H1 (cell line): Measurements from ENCODE around the gene MORC4. TPM values are rescaled to one million over a fixed set of nuclear protein-coding genes. Genes with fewer than 3 reads are reported as not detected.

Experiments
- CTCF ChIA-PET: fragments of 300-600 bp; sonication (Branson Sonifier 250); formaldehyde crosslinking; loops from one replicate; lab custom pipeline; 2021; ENCODE audit not compliant: partially characterized antibody; lab: Charles Lee
- POLR2A ChIA-PET: fragments of 300-600 bp; sonication (Branson Sonifier 250); formaldehyde crosslinking; loops from one replicate; lab custom pipeline; 2021; ENCODE audit warnings: inconsistent platforms; ENCODE audit not compliant: partially characterized antibody; lab: Charles Lee
- DNase-seq, 2 experiments: peaks; one replicate each; pipeline versions ENCODE4 v3.0.0 to v3.0.0-alpha.2; 2010 to 2022; ENCODE audit warnings: low spot score in 2 of 2, low read depth in 1 of 2, mixed read lengths in 1 of 2
- FAIRE-seq: peaks from 2 replicates; lab custom pipeline; 2011; peaks lifted over from hg19 to GRCh38; lab: Jason Lieb, UNC
- H2AFZ ChIP-seq: 2 replicates; pipeline ENCODE4 v1.8.1; 2012; ENCODE audit warnings: low read length, inconsistent platforms
- H2AK5ac ChIP-seq: 2 replicates; pipeline ENCODE4 v1.6.1; 2013; ENCODE audit warnings: low read depth, low read length
- H2BK120ac ChIP-seq: replicated peaks from 2 replicates; pipeline ENCODE3; 2013; ENCODE audit warnings: low read depth, low read length, inconsistent platforms
- H2BK12ac ChIP-seq: 2 replicates; pipeline ENCODE4 v1.6.1; 2013; ENCODE audit warnings: low read depth, low read length
- H2BK15ac ChIP-seq: 2 replicates; pipeline ENCODE4 v1.6.1; 2013; ENCODE audit warnings: low read length
- H2BK20ac ChIP-seq: 2 replicates; pipeline ENCODE4 v1.6.1; 2013; ENCODE audit warnings: low read length
- H2BK5ac ChIP-seq: 2 replicates; pipeline ENCODE4 v1.6.1; 2013; ENCODE audit warnings: low read depth, low read length
- H3K14ac ChIP-seq: 2 replicates; pipeline ENCODE4 v1.6.1; 2013; ENCODE audit warnings: inconsistent platforms; ENCODE audit not compliant: insufficient read length
- H3K18ac ChIP-seq: 2 replicates; pipeline ENCODE4 v1.6.1; 2013; ENCODE audit warnings: low read length; ENCODE audit errors: extremely low read depth
- H3K23ac ChIP-seq: 2 replicates; pipeline ENCODE4 v1.6.1; 2013; ENCODE audit warnings: inconsistent platforms; ENCODE audit not compliant: insufficient read length
- H3K23me2 ChIP-seq: 2 replicates; pipeline ENCODE4 v1.6.1; 2013; ENCODE audit warnings: low read depth, low read length
- H3K27ac ChIP-seq: 2 replicates; pipeline ENCODE4 v1.6.1; 2011; ENCODE audit warnings: low read depth, low read length, inconsistent platforms
- H3K27me3 ChIP-seq, 4 experiments: replicated peaks in 1 of 4; 1 replicate in 1 of 4; 2 replicates in 3 of 4; pipeline versions ENCODE4 v1.6.1 to v1.8.1; 2011 to 2013; ENCODE audit warnings: low read length in 3 of 4, mild to moderate bottlenecking in 3 of 4, inconsistent platforms in 2 of 4, mixed read lengths in 2 of 4, moderate library complexity in 1 of 4; ENCODE audit not compliant: control insufficient read depth in 3 of 4, insufficient read depth in 3 of 4; ENCODE audit errors: extremely low read depth in 1 of 4
- H3K36me3 ChIP-seq, 4 experiments: 2 replicates each; pipeline versions ENCODE4 v1.6.1 to v1.8.1; 2011 to 2013; ENCODE audit warnings: mild to moderate bottlenecking in 4 of 4, low read length in 3 of 4, moderate library complexity in 2 of 4, control low read depth in 1 of 4, inconsistent platforms in 1 of 4; ENCODE audit not compliant: insufficient read depth in 4 of 4, control insufficient read depth in 2 of 4
- H3K4ac ChIP-seq: replicated peaks from 2 replicates; pipeline ENCODE3; 2013; ENCODE audit warnings: low read length, low read depth, mixed read lengths, inconsistent platforms; ENCODE audit not compliant: insufficient read length
- H3K4me1 ChIP-seq, 4 experiments: replicated peaks in 1 of 4; 1 replicate in 1 of 4; 2 replicates in 3 of 4; pipeline versions ENCODE4 v1.6.1 to v1.8.1; 2011 to 2013; ENCODE audit warnings: low read length in 3 of 4, inconsistent platforms in 2 of 4, mixed read lengths in 1 of 4; ENCODE audit not compliant: insufficient read depth in 4 of 4, control insufficient read depth in 3 of 4
- H3K4me2 ChIP-seq, 2 experiments: 2 replicates each; pipeline versions ENCODE4 v1.6.1 to v1.8.1; 2011 to 2013; ENCODE audit warnings: low read depth in 2 of 2, low read length in 2 of 2, control low read depth in 1 of 2, inconsistent platforms in 1 of 2, mild to moderate bottlenecking in 1 of 2; ENCODE audit not compliant: insufficient read depth in 1 of 2
- H3K4me3 ChIP-seq, 4 experiments: fragments of 200-600, 300-600 bp in 1 of 4; sonication (generic), shearing (Covaris generic), sonication (Bioruptor Twin) in 1 of 4; 2 replicates each; pipeline versions ENCODE4 v1.5.1 to v1.8.1; 2011 to 2016; ENCODE audit warnings: low read length in 4 of 4, low read depth in 3 of 4, control low read depth in 2 of 4, inconsistent platforms in 2 of 4, mild to moderate bottlenecking in 2 of 4, mixed read lengths in 1 of 4, moderate library complexity in 1 of 4; ENCODE audit not compliant: insufficient read depth in 2 of 4; ENCODE audit errors: extremely low read depth in 1 of 4
- H3K56ac ChIP-seq: replicated peaks from 2 replicates; pipeline ENCODE3; 2013; ENCODE audit warnings: low read depth, mild to moderate bottlenecking, mixed read lengths, low read length, inconsistent platforms; ENCODE audit not compliant: insufficient read length
- H3K79me1 ChIP-seq: 2 replicates; pipeline ENCODE4 v1.6.1; 2013; ENCODE audit warnings: low read depth, low read length, control low read depth
- H3K79me2 ChIP-seq, 2 experiments: 2 replicates each; pipeline versions ENCODE4 v1.6.1 to v1.8.1; 2012 to 2013; ENCODE audit warnings: low read length in 2 of 2, mild to moderate bottlenecking in 2 of 2, inconsistent platforms in 1 of 2; ENCODE audit not compliant: insufficient read depth in 2 of 2, control insufficient read depth in 1 of 2
- H3K9ac ChIP-seq, 4 experiments: replicated peaks in 1 of 4; 1 replicate in 1 of 4; 2 replicates in 3 of 4; pipeline versions ENCODE4 v1.6.1 to v1.8.1; 2011 to 2013; ENCODE audit warnings: low read depth in 3 of 4, low read length in 3 of 4, control low read depth in 2 of 4, mild to moderate bottlenecking in 2 of 4, moderate library complexity in 2 of 4, inconsistent platforms in 1 of 4; ENCODE audit errors: extremely low read depth in 1 of 4
- H3K9me3 ChIP-seq, 2 experiments: 2 replicates each; pipeline versions ENCODE4 v1.6.1 to v1.8.1; 2012 to 2013; ENCODE audit warnings: mild to moderate bottlenecking in 2 of 2, moderate library complexity in 2 of 2, control low read depth in 1 of 2, inconsistent platforms in 1 of 2, low read depth in 1 of 2, low read length in 1 of 2, mixed read lengths in 1 of 2; ENCODE audit not compliant: insufficient read depth in 2 of 2
- H4K20me1 ChIP-seq, 2 experiments: replicated peaks in 1 of 2; 2 replicates each; pipeline versions ENCODE3 to v1.8.1; 2011 to 2013; ENCODE audit warnings: inconsistent platforms in 2 of 2, low read length in 2 of 2, mild to moderate bottlenecking in 1 of 2; ENCODE audit not compliant: insufficient read depth in 2 of 2, control insufficient read depth in 1 of 2
- H4K5ac ChIP-seq: 2 replicates; pipeline ENCODE4 v1.6.1; 2013; ENCODE audit warnings: low read length, low read depth, mixed read lengths, inconsistent platforms; ENCODE audit not compliant: insufficient read length
- H4K8ac ChIP-seq: 2 replicates; pipeline ENCODE4 v1.8.0; 2013; ENCODE audit warnings: mild to moderate bottlenecking, moderate library complexity, low read length, inconsistent platforms; ENCODE audit not compliant: insufficient read depth; ENCODE audit errors: extremely low read depth
- H4K91ac ChIP-seq: replicated peaks from 2 replicates; pipeline ENCODE3; 2013; ENCODE audit warnings: low read length, mixed read lengths, inconsistent platforms; ENCODE audit not compliant: insufficient read length
- CBX5 ChIP-seq: fragments of 300-800, 300-1000 bp; sonication (generic); IDR thresholded peaks from 2 replicates; pipeline ENCODE4 v1.7.1; 2016; ENCODE audit warnings: antibody characterized with exemption, low read length, low read depth
- EZH2 ChIP-seq: fragments of 200-600 bp; sonication (generic); IDR thresholded peaks from 2 replicates; pipeline ENCODE4 v1.7.1; 2012; ENCODE audit warnings: low read depth, mild to moderate bottlenecking, moderate library complexity, low read length, inconsistent platforms; ENCODE audit not compliant: severe bottlenecking
- GTF2F1 ChIP-seq: IDR thresholded peaks from 2 replicates; pipeline ENCODE4 v1.6.1; 2012; ENCODE audit warnings: low read depth, low read length, improper control_type of control experiment, borderline replicate concordance
- NRF1 ChIP-seq: IDR thresholded peaks from 2 replicates; pipeline ENCODE4 v1.6.1; 2011; ENCODE audit warnings: mild to moderate bottlenecking, low read depth, low read length, improper control_type of control experiment
- POLR2A ChIP-seq, 2 experiments: IDR thresholded peaks; 1 replicate in 1 of 2; 2 replicates in 1 of 2; pipeline ENCODE4 v1.6.1; 2011; ENCODE audit warnings: low read depth in 2 of 2, low read length in 2 of 2, mild to moderate bottlenecking in 2 of 2; ENCODE audit errors: control extremely low read depth in 1 of 2
- POU5F1 ChIP-seq: IDR thresholded peaks from 2 replicates; pipeline ENCODE4 v1.6.1; 2011; ENCODE audit warnings: low read depth, mild to moderate bottlenecking, low read length, moderate library complexity
- SP1 ChIP-seq: IDR thresholded peaks from 2 replicates; pipeline ENCODE4 v1.6.1; 2011; ENCODE audit warnings: low read depth, low read length
- SP2 ChIP-seq: IDR thresholded peaks from 2 replicates; pipeline ENCODE4 v1.6.1; 2012; ENCODE audit warnings: mild to moderate bottlenecking, low read length, inconsistent platforms
- SUZ12 ChIP-seq: fragments of 200-600 bp; sonication (generic); IDR thresholded peaks from 2 replicates; pipeline ENCODE4 v1.6.1; 2012; ENCODE audit warnings: mild to moderate bottlenecking, inconsistent platforms, low read length, moderate library complexity, mixed read lengths
- TAF7 ChIP-seq: optimal IDR thresholded peaks from 2 replicates; pipeline ENCODE3; 2011; ENCODE audit warnings: low read depth, mild to moderate bottlenecking, inconsistent platforms, low read length, moderate library complexity, borderline replicate concordance
- TBP ChIP-seq: IDR thresholded peaks from 2 replicates; pipeline ENCODE4 v1.6.1; 2011; ENCODE audit warnings: low read depth, low read length, improper control_type of control experiment
- WGBS, 2 experiments: shearing (Covaris generic) in 1 of 2; methylation state at CpG; one replicate each; pipeline versions ENCODE4 v1.1.6 to v1.1.7; 2013 to 2015; ENCODE audit warnings: low lambda C conversion rate in 2 of 2, mixed read lengths in 2 of 2, inconsistent platforms in 1 of 2, low coverage in 1 of 2, missing lambda C conversion rate in 1 of 2; ENCODE audit not compliant: insufficient replicate concordance in 2 of 2, insufficient coverage in 1 of 2, insufficient read length in 1 of 2; ENCODE audit errors: extremely low coverage in 1 of 2, missing lambda C conversion rate in 1 of 2; 5-methylcytosine and 5-hydroxymethylcytosine counted together
- polyA plus RNA-seq, 7 experiments: library from polyadenylated mRNA; depleted of rRNA in 3 of 7; stranded (reverse) in 5 of 7; unstranded in 2 of 7; fragments of >200 nt in 5 of 7; fragments of 200-250 nt in 2 of 7; gene quantifications; 1 replicate in 5 of 7; 2 replicates in 1 of 7; 4 replicates in 1 of 7; pipeline versions ENCODE4 v1.2.1 to v1.2.3, GENCODE V29; 2011 to 2013; ENCODE audit warnings: missing spikeins in 2 of 7, mixed read lengths in 2 of 7
- total RNA-seq: library from RNA; stranded (reverse); fragmentation: NEBNext Ultra II Directional; extraction: Animal tissue kit (Norgen Biotek cat#: 25700); gene quantifications from 2 replicates; pipeline ENCODE4 v1.2.1, GENCODE V29; 2021
- TF ChIP-seq, protein P1 (sequence below): IDR thresholded peaks from 2 replicates; pipeline ENCODE4 v1.6.1; 2012; ENCODE audit warnings: low read length, inconsistent platforms
- TF ChIP-seq, protein P2 (sequence below): IDR thresholded peaks from 2 replicates; pipeline ENCODE4 v1.6.1; 2011; ENCODE audit warnings: low read length, improper control_type of control experiment

Gene MORC4
- total and polyA plus RNA-seq, 2 of the 8 experiments (the other 6 are each of a cell fraction or from before 2014, with no cell fraction given), result 1.4 to 2.5 TPM

DNA sequence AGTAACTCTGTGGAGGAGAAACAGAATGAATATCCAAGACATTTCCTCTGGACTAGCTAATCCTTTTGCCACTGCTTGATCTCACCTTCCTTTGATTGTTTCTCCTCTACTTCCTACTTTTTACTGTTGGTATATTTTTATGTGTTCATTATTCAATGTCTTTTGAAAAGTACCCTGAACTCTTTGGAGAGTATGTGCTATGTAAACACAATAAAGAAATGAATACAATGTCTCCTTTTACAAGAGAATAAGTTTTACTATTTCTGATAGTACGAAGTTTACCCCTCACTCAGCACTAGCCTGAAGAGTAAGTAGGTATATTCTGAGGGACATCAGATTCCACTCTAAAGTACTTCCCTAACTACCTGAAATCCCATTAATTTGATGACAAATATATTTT is 59.9 kb downstream of the MORC4 start:
- H3K9ac ChIP-seq, result no peak overlapping the region
- H4K20me1 ChIP-seq, result no peaks in the 10 kb centered on the region
- ChIA-PET POLR2A (no interaction called here), CTCF (no interaction called here)
- H2BK15ac ChIP-seq, result no peak overlapping the region
- H3K9me3 ChIP-seq, result no peaks in the 10 kb centered on the region
- H2AK5ac ChIP-seq, result no peak overlapping the region
- no peak overlapping the region for H3K56ac ChIP-seq
- H3K79me2 ChIP-seq, result no peaks in the 10 kb centered on the region
- no peak overlapping the region for H2AFZ ChIP-seq
- H3K14ac ChIP-seq, result no peak overlapping the region
- no peaks in the 10 kb centered on the region for H3K23me2 ChIP-seq
- DNase-seq (no peak), FAIRE-seq (no peak)
- H3K4me3 ChIP-seq, result no peak overlapping the region
- H3K36me3 ChIP-seq, result no peaks in the 10 kb centered on the region
- WGBS, 2 experiments, result 100% methylated on average over 1 of the region's 1 CpG; no CpG with 5 or more reads in 1 of the 2 experiments
- H4K91ac ChIP-seq, result no peak overlapping the region
- H2BK120ac ChIP-seq, result no peak overlapping the region
- H3K18ac ChIP-seq, result no peak overlapping the region
- H4K5ac ChIP-seq, result no peak overlapping the region
- no peak overlapping the region for H3K23ac ChIP-seq
- H4K8ac ChIP-seq, result no peak overlapping the region
- H3K4ac ChIP-seq, result no peak overlapping the region
- no peak overlapping the region for H3K27ac ChIP-seq
- H3K4me1 ChIP-seq, result no peaks in the 10 kb centered on the region
- no peak overlapping the region for H2BK20ac ChIP-seq
- H2BK12ac ChIP-seq, result no peak overlapping the region
- H3K27me3 ChIP-seq, result no peaks in the 10 kb centered on the region
- H2BK5ac ChIP-seq, result no peak overlapping the region
- H3K79me1 ChIP-seq, result no peaks in the 10 kb centered on the region
- H3K4me2 ChIP-seq, result no peak overlapping the region
- TF ChIP-seq, protein P1, sequence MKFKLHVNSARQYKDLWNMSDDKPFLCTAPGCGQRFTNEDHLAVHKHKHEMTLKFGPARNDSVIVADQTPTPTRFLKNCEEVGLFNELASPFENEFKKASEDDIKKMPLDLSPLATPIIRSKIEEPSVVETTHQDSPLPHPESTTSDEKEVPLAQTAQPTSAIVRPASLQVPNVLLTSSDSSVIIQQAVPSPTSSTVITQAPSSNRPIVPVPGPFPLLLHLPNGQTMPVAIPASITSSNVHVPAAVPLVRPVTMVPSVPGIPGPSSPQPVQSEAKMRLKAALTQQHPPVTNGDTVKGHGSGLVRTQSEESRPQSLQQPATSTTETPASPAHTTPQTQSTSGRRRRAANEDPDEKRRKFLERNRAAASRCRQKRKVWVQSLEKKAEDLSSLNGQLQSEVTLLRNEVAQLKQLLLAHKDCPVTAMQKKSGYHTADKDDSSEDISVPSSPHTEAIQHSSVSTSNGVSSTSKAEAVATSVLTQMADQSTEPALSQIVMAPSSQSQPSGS, result no peak
- TF ChIP-seq SP1, result no peak
- TF ChIP-seq TBP, result no peak
- no peak for TF ChIP-seq POU5F1
- no peak for TF ChIP-seq NRF1
- no peak for TF ChIP-seq POLR2A (IDR thresholded peaks at IDR 0.05; ENCODE audit: control extremely low read depth in 1 of 2, low read depth in 2 of 2, low read length in 2 of 2)
- TF ChIP-seq GTF2F1, result no peak
- TF ChIP-seq TAF7, result no peak
- TF ChIP-seq EZH2, result no peak
- TF ChIP-seq SUZ12, result no peak
- TF ChIP-seq SP2, result no peak
- TF ChIP-seq, protein P2, sequence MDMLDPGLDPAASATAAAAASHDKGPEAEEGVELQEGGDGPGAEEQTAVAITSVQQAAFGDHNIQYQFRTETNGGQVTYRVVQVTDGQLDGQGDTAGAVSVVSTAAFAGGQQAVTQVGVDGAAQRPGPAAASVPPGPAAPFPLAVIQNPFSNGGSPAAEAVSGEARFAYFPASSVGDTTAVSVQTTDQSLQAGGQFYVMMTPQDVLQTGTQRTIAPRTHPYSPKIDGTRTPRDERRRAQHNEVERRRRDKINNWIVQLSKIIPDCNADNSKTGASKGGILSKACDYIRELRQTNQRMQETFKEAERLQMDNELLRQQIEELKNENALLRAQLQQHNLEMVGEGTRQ, result no peak
- no peak for TF ChIP-seq CBX5
